Measurements from ENCODE around the gene MAPK9. TPM values are rescaled to one million over a fixed set of nuclear protein-coding genes. Genes with fewer than 3 reads are reported as not detected.

The MAPK9 gene
- total RNA-seq, 1 experiment from 2014 or later = 38.6 TPM

DNA sequence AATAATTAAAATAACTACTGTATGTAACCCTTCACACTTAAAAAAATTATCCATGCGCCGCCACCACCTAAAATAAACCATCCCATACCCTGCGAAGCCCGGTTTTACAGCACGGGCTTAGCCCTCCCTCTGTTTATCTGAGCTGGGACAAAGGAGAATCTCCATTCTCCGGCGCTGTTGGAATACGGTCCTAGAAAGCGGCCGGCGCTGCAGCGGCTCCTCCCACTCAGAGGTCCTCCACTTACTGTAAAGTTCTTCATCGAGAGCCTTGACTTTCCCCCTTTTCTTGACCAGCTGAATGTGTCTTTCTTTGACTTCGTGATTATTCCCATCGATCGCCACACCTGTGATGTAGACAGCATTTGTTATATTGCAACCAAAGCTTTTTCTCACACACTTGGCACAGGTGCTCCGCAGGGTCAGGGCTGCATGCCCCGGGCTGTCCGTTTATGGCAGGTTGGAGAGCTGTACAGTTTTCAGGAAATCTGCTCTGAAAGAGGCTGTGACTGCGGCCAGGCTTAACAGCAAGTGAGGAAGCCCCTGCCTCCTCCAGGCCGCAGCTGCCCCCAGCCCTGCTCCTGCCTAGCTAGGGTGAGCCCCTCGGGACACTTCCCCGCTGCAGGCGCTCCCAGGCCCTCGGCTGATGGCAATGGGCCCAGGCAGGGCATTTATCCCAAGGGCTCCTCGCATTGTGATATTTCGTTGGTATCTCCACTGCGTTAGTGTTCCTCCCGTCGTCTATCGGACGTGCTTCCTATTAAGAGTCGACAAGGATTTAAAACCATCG lies 44.5 kb upstream of the MAPK9 start:
- no peak overlapping the region for H3K56ac ChIP-seq (ENCODE audit: insufficient read length, low read depth, low read length)
- no CpG with 5 or more reads among the region's 34 CpGs for WGBS (ENCODE audit: extremely low coverage, insufficient read length, low lambda C conversion rate)
- DNase-seq = no peak
- Mint-ChIP-seq H3K4me3 (no peak overlapping the region), H3K9me3 (peaks cover 3 to 7% of the 10 kb centered on the region in 2 experiments; a peak in 3 of 5 replicates), H3K36me3 (ENCODE audit: insufficient read depth in 1 of 3, low read depth in 3 of 3) (peaks cover 68 to 76% (median 68%) of the 10 kb centered on the region in 3 experiments), H3K27ac (peak overlapping the region in 2 of 3 experiments; percentile 11 to 46; a peak in 2 of 7 replicates), H3K27me3 (ENCODE audit: low read depth) (no peaks in the 10 kb centered on the region; the same call in 1 of the 2 replicates), H3K4me1 (peaks cover 25 to 27% of the 10 kb centered on the region in 2 experiments)
- no peak overlapping the region for H3K4ac ChIP-seq (ENCODE audit: low read depth, low read length)
- no peak overlapping the region for H2BK20ac ChIP-seq (ENCODE audit: low read depth, low read length, poor library complexity, severe bottlenecking)
- no peak overlapping the region for H3K18ac ChIP-seq (ENCODE audit: insufficient read length, low read depth, low read length)
- H3K79me2 ChIP-seq (ENCODE audit: insufficient read depth, low read length) = peaks cover 8% of the 10 kb centered on the region; the same call in 1 of the 2 replicates
- peaks cover 4% of the 10 kb centered on the region for H3K79me1 ChIP-seq (ENCODE audit: insufficient read depth, low read depth, low read length, poor library complexity, severe bottlenecking)
- no peak overlapping the region for H4K91ac ChIP-seq (ENCODE audit: insufficient read length, low read depth, low read length)
- no peak overlapping the region for H2AK5ac ChIP-seq (ENCODE audit: insufficient read length, low read length)
- no peaks in the 10 kb centered on the region for H4K20me1 ChIP-seq (ENCODE audit: control insufficient read depth, insufficient read depth, insufficient read length)
- no peak overlapping the region for H3K9ac ChIP-seq (ENCODE audit: extremely low read depth, insufficient read length, low read length)
- H3K4me1 ChIP-seq (ENCODE audit: insufficient read depth, low read length) = peaks cover under 1% of the 10 kb centered on the region; the same call in 1 of the 2 replicates
- TF ChIP-seq, protein P1, sequence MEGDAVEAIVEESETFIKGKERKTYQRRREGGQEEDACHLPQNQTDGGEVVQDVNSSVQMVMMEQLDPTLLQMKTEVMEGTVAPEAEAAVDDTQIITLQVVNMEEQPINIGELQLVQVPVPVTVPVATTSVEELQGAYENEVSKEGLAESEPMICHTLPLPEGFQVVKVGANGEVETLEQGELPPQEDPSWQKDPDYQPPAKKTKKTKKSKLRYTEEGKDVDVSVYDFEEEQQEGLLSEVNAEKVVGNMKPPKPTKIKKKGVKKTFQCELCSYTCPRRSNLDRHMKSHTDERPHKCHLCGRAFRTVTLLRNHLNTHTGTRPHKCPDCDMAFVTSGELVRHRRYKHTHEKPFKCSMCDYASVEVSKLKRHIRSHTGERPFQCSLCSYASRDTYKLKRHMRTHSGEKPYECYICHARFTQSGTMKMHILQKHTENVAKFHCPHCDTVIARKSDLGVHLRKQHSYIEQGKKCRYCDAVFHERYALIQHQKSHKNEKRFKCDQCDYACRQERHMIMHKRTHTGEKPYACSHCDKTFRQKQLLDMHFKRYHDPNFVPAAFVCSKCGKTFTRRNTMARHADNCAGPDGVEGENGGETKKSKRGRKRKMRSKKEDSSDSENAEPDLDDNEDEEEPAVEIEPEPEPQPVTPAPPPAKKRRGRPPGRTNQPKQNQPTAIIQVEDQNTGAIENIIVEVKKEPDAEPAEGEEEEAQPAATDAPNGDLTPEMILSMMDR (conservative IDR thresholded peaks at IDR 0.05) = no peak
- H3K4me2 ChIP-seq (ENCODE audit: insufficient read depth, insufficient read length, low read length) = no peak overlapping the region
- no peak overlapping the region for H4K5ac ChIP-seq (ENCODE audit: insufficient read length, low read depth, low read length)
- no peak overlapping the region for H3K27ac ChIP-seq (ENCODE audit: insufficient read length, low read depth, low read length)
- no peak overlapping the region for H3K23ac ChIP-seq (ENCODE audit: insufficient read length, low read depth, low read length)
- no peak overlapping the region for H2BK5ac ChIP-seq (ENCODE audit: insufficient read length, low read length)
- H2BK120ac ChIP-seq (ENCODE audit: low read depth, low read length, poor library complexity, severe bottlenecking) = no peak overlapping the region
- H4K8ac ChIP-seq (replicated peaks; ENCODE audit: insufficient read length, low read depth, low read length) = no peak overlapping the region
- H3K23me2 ChIP-seq (ENCODE audit: insufficient read length, low read depth, low read length, poor library complexity, severe bottlenecking) = no peaks in the 10 kb centered on the region
- no peak overlapping the region for H2BK12ac ChIP-seq (ENCODE audit: insufficient read length, low read depth, low read length)
- H3K9me3 ChIP-seq (ENCODE audit: control insufficient read depth, low read depth, low read length) = no peaks in the 10 kb centered on the region
- no peak overlapping the region for H3T11ph ChIP-seq (ENCODE audit: low read length)
- no peak overlapping the region for H2BK15ac ChIP-seq (ENCODE audit: low read depth, low read length)
- no peaks in the 10 kb centered on the region for H3K27me3 ChIP-seq (ENCODE audit: insufficient read depth, low read length)
- no peak overlapping the region for H2AFZ ChIP-seq (ENCODE audit: low read length)
- H3K14ac ChIP-seq (ENCODE audit: insufficient read depth, low read length) = no peak overlapping the region

Measured in H9 (cell line).